ENCODE data around the gene PCDHB4. TPM values are rescaled to one million over a fixed set of nuclear protein-coding genes. Genes with fewer than 3 reads are reported as not detected.
"Not testable (repeated sequence)": the region's sequence is repeated elsewhere in the genome, so short reads cannot be mapped to it uniquely, and the experiment has no call there.

PCDHB4 gene
- polyA plus RNA-seq, 3 donors from 2014 or later, result not detected

GRCh38 chr5:141157356-141157755, 35.7 kb downstream of the PCDHB4 start:
- Mint-ChIP-seq H3K27me3 (ENCODE audit: low read depth in 3 of 3) (peaks cover 1 to 20% (median 6%) of the 10 kb centered on the region in 3 donors), H3K9me3 (peaks cover 17 to 45% (median 28%) of the 10 kb centered on the region in 6 donors)
- not testable (repeated sequence) for H3K27ac Mint-ChIP-seq, H3K4me1 Mint-ChIP-seq, H3K4me3 Mint-ChIP-seq, H3K36me3 Mint-ChIP-seq, DNase-seq

GRCh38 chr5:141157901-141158300, 36.3 kb downstream of the PCDHB4 start:
- Mint-ChIP-seq H3K27me3 (ENCODE audit: low read depth in 3 of 3) (peaks cover 1 to 20% (median 6%) of the 10 kb centered on the region in 3 donors), H3K9me3 (peaks cover 15 to 41% (median 24%) of the 10 kb centered on the region in 6 donors)
- not testable (repeated sequence) for H3K4me3 Mint-ChIP-seq, H3K4me1 Mint-ChIP-seq, H3K27ac Mint-ChIP-seq, H3K36me3 Mint-ChIP-seq, DNase-seq

GRCh38 chr5:141172381-141173204, 51.0 kb downstream of the PCDHB4 start, which contains the start of gene PCDHB7:
PCDHB7 (plus strand) TSS chr5:141172644; CDS start chr5:141172836, 192 bp downstream.
- Mint-ChIP-seq H3K27me3 (ENCODE audit: low read depth in 3 of 3) (peaks cover 5 to 18% (median 7%) of the 10 kb centered on the region in 3 donors), H3K4me1 (no peaks in the 10 kb centered on the region), H3K9me3 (peaks cover 7 to 15% (median 11%) of the 10 kb centered on the region in 6 donors), H3K4me3 (peak within 1 kb of the TSS in 1 of 5 donors; percentile 11), H3K27ac (no peak within 1 kb of the TSS), H3K36me3 (peaks cover 0 to 5% (median 0%) of the 10 kb centered on the region in 3 donors)
- peak in 1 of 3 donors; percentile 9 for DNase-seq

DNA sequence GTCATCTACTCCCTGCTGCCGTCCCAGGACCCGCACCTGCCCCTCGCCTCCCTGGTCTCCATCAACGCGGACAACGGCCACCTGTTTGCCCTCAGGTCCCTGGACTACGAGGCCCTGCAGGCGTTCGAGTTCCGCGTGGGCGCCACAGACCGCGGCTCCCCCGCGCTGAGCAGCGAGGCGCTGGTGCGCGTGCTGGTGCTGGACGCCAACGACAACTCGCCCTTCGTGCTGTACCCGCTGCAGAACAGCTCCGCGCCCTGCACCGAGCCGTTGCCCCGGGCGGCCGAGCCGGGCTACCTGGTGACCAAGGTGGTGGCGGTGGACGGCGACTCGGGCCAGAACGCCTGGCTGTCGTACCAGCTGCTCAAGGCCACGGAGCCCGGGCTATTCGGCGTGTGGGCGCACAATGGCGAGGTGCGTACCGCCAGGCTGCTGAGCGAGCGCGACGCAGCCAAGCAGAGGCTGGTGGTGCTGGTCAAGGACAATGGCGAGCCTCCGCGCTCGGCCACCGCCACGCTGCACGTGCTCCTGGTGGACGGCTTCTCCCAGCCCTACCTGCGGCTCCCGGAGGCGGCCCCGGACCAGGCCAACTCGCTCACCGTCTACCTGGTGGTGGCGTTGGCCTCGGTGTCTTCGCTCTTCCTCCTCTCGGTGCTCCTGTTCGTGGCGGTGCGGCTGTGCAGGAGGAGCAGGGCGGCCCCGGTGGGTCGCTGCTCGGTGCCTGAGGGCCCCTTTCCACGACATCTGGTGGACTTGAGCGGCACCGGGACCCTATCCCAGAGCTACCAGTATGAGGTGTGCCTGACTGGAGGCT, 52.9 kb downstream of the PCDHB4 start:
- H3K9me3 Mint-ChIP-seq, result peaks cover 4 to 12% (median 7%) of the 10 kb centered on the region in 6 donors
- H3K36me3 Mint-ChIP-seq, DNase-seq, H3K4me1 Mint-ChIP-seq, H3K4me3 Mint-ChIP-seq, H3K27ac Mint-ChIP-seq: not testable (repeated sequence)
- peaks cover 5 to 15% (median 7%) of the 10 kb centered on the region in 3 donors for H3K27me3 Mint-ChIP-seq (ENCODE audit: low read depth in 3 of 3)

Other genes with a start within 250 kb of the PCDHB4 start
- gene PCDHA12, start 246.5 kb upstream of the PCDHB4 start, polyA plus RNA-seq, result not detected
- gene PCDHA13, start 239.7 kb upstream of the PCDHB4 start, polyA plus RNA-seq, result not detected
- gene PCDHAC1, start 195.5 kb upstream of the PCDHB4 start, polyA plus RNA-seq, result not detected
- not detected for gene PCDHAC2, start 155.3 kb upstream of the PCDHB4 start, polyA plus RNA-seq
- not detected for gene PCDHB1, start 70.4 kb upstream of the PCDHB4 start, polyA plus RNA-seq
- not detected for gene PCDHB2, start 27.2 kb upstream of the PCDHB4 start, polyA plus RNA-seq
- gene PCDHB3, start 21.3 kb upstream of the PCDHB4 start, polyA plus RNA-seq, result not detected
- gene PCDHB5, start 13.4 kb downstream of the PCDHB4 start, polyA plus RNA-seq, result not detected
- gene PCDHB6, start 28.2 kb downstream of the PCDHB4 start, polyA plus RNA-seq, result not detected
- gene PCDHB7, start 50.8 kb downstream of the PCDHB4 start, polyA plus RNA-seq, result not detected
- gene PCDHB8, start 56.0 kb downstream of the PCDHB4 start, polyA plus RNA-seq, result not detected
- not detected for gene PCDHB16, start 60.6 kb downstream of the PCDHB4 start, polyA plus RNA-seq
- gene PCDHB9, start 65.3 kb downstream of the PCDHB4 start, polyA plus RNA-seq, result not detected
- not detected for gene PCDHB10, start 70.5 kb downstream of the PCDHB4 start, polyA plus RNA-seq
- not detected for gene PCDHB11, start 77.8 kb downstream of the PCDHB4 start, polyA plus RNA-seq
- gene PCDHB12, start 86.9 kb downstream of the PCDHB4 start, polyA plus RNA-seq, result not detected
- gene PCDHB13, start 92.1 kb downstream of the PCDHB4 start, polyA plus RNA-seq, result not detected
- not detected for gene PCDHB14, start 101.5 kb downstream of the PCDHB4 start, polyA plus RNA-seq
- gene PCDHB15, start 123.6 kb downstream of the PCDHB4 start, polyA plus RNA-seq, result under 1 TPM in 1 of 3 donors, not detected in 2; 0.16 TPM
- not detected for gene SLC25A2, start 182.2 kb downstream of the PCDHB4 start, polyA plus RNA-seq
- 100 to 1,000 TPM; 136 to 191 (median 151) TPM for gene TAF7, start 199.0 kb downstream of the PCDHB4 start, polyA plus RNA-seq
- gene PCDHGA1, start 208.7 kb downstream of the PCDHB4 start, polyA plus RNA-seq, result not detected
- not detected for gene PCDHGA2, start 216.9 kb downstream of the PCDHB4 start, polyA plus RNA-seq
- gene PCDHGA3, start 222.0 kb downstream of the PCDHB4 start, polyA plus RNA-seq, result under 1 TPM in 1 of 3 donors, not detected in 2; 0.11 TPM
- gene PCDHGB1, start 228.3 kb downstream of the PCDHB4 start, polyA plus RNA-seq, result not detected
- under 1 TPM in 2 of 3 donors, not detected in 1; 0.10 to 0.11 TPM for gene PCDHGA4, start 233.2 kb downstream of the PCDHB4 start, polyA plus RNA-seq
- not detected for gene PCDHGB2, start 238.2 kb downstream of the PCDHB4 start, polyA plus RNA-seq
- not detected for gene PCDHGA5, start 242.3 kb downstream of the PCDHB4 start, polyA plus RNA-seq
- under 1 TPM in 2 of 3 donors, not detected in 1; 0.06 to 0.15 TPM for gene PCDHGB3, start 248.4 kb downstream of the PCDHB4 start, polyA plus RNA-seq